SJCRH30 (cell line): ENCODE data around the gene GULP1. TPM values are rescaled to one million over a fixed set of nuclear protein-coding genes. Genes with fewer than 3 reads are reported as not detected.
"Not testable (repeated sequence)": the region's sequence is repeated elsewhere in the genome, so short reads cannot be mapped to it uniquely, and the experiment has no call there.

ENCODE experiments used
- DNase-seq, 2 experiments: peaks; one replicate each; pipeline ENCODE4 v3.0.0-alpha.2; 2015 to 2020
- H3K27ac ChIP-seq: fragments of 250-450 bp; sonication (Bioruptor Pico); 2 replicates; pipeline ENCODE4 v1.5.1; 2020; ENCODE audit warnings: mild to moderate bottlenecking, moderate library complexity
- H3K27me3 ChIP-seq: fragments of 250-450 bp; sonication (Bioruptor Pico); 2 replicates; pipeline ENCODE4 v1.5.1; 2020; ENCODE audit warnings: mild to moderate bottlenecking, moderate library complexity
- H3K36me3 ChIP-seq: fragments of 250-450 bp; sonication (Bioruptor Pico); 2 replicates; pipeline ENCODE4 v1.5.1; 2020; ENCODE audit warnings: mild to moderate bottlenecking, moderate library complexity
- H3K4me1 ChIP-seq: fragments of 250-450 bp; sonication (Bioruptor Pico); 2 replicates; pipeline ENCODE4 v1.5.1; 2020; ENCODE audit warnings: mild to moderate bottlenecking, moderate library complexity
- H3K4me3 ChIP-seq: fragments of 250-450 bp; sonication (Bioruptor Pico); 2 replicates; pipeline ENCODE4 v1.5.1; 2020; ENCODE audit warnings: mild to moderate bottlenecking, moderate library complexity
- H3K9me3 ChIP-seq: fragments of 250-450 bp; sonication (Bioruptor Pico); replicated peaks from 2 replicates; pipeline ENCODE4 v1.5.1; 2020; ENCODE audit warnings: mild to moderate bottlenecking, moderate library complexity
- total RNA-seq: library from RNA; depleted of rRNA; stranded (reverse); fragments of >200 nt; shearing (Covaris generic); gene quantifications from 2 replicates; pipeline ENCODE4 v1.2.3, GENCODE V29; 2014

GULP1 gene
- total RNA-seq, 1 experiment from 2014 or later, result 90.0 TPM

DNA sequence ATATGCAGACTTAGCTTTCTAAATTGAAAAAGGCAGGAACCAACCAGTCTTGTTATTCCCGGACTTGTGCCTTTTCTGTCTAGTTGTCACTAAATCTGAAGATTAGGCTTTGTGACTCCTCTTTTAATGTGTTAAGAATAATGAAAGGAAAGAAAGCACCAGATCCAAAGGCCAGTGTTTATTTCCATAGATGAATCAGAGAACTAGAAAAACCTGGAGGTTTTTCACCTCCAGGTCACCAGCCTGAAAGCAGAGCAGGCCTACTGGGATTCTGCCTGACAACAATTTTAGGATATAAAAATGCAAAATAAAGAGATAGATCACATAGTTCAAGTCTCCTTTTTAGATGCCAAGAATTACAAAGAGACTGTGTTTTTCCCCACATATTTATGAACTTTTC lies 160.4 kb downstream of the GULP1 start:
- Histone ChIP-seq H3K4me1 (no peaks in the 10 kb centered on the region), H3K27me3 (no peaks in the 10 kb centered on the region), H3K27ac (no peak overlapping the region), H3K4me3 (no peak overlapping the region), H3K36me3 (peaks cover 2% of the 10 kb centered on the region; the same call in 1 of the 2 replicates), H3K9me3 (peaks cover 3% of the 10 kb centered on the region)
- DNase-seq, result no peak

- H3K27ac ChIP-seq, result no peak overlapping the region
Measured at GRCh38 chr2:188456114-188456909, 164.6 kb downstream of the GULP1 start.

GRCh38 chr2:188459061-188459460 lies 167.4 kb downstream of the GULP1 start:
- Histone ChIP-seq H3K36me3 (0 out of 2 replicates have a peak, but pooled peaks cover 3% of the 10 kb centered on the region), H3K4me3 (no peak overlapping the region), H3K9me3 (peaks cover 15% of the 10 kb centered on the region; the same call in 1 of the 2 replicates), H3K4me1 (no peaks in the 10 kb centered on the region), H3K27me3 (no peaks in the 10 kb centered on the region), H3K27ac (no peak overlapping the region)
- DNase-seq, result no peak

More at GRCh38 chr2:188456114-188456909, 164.6 kb downstream of the GULP1 start:
- DNase-seq, result peak; percentile 33 to 54
- Histone ChIP-seq H3K9me3 (peaks cover 7% of the 10 kb centered on the region), H3K27me3 (no peaks in the 10 kb centered on the region), H3K4me1 (no peaks in the 10 kb centered on the region), H3K36me3 (peaks cover 2% of the 10 kb centered on the region; the same call in 1 of the 2 replicates), H3K4me3 (no peak overlapping the region)

DNA sequence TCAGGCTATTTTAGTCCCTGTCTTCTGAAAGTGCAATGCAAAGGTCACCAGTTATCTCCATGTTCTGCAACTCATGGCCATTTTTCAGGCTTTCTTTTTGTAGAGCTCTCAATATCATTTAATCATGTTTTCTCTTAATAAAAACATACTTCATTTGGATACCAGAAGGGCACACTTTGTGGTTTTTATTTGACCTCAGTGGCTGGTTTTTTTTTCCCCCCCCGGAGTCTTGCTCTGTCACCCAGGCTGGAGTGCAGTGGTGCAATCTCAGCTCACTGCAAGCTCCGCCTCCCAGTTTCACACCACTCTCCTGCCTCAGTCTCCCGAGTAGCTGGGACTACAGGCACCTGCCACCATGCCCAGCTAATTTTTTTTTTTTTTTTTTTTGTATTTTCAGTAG lies 174.4 kb downstream of the GULP1 start:
- not testable (repeated sequence) for H3K27ac ChIP-seq, H3K4me1 ChIP-seq, H3K36me3 ChIP-seq, H3K4me3 ChIP-seq, DNase-seq, H3K27me3 ChIP-seq
- H3K9me3 ChIP-seq, result peaks cover 18% of the 10 kb centered on the region

DNA sequence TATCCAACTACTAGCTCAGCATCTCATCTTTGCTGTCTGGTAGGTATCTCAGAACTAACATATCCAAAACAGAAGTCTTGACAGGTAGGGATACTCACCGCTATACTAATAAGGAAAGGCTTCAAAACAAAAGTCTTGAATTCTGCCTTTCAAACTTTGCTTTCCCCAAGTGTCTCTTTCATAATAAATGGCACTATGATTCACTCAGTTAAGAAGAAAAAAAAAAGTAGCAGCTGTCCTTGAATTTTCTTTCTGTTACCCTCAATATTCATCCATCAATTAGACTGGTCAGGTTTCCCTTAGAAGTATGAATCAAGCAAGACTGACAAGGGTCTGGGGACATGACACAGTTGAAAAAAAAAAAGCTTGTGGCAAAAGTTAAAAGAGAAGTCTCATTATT lies 175.1 kb downstream of the GULP1 start:
- Histone ChIP-seq H3K27ac (no peak overlapping the region), H3K36me3 (0 out of 2 replicates have a peak, but pooled peaks cover 3% of the 10 kb centered on the region), H3K27me3 (no peaks in the 10 kb centered on the region), H3K4me1 (no peaks in the 10 kb centered on the region), H3K4me3 (no peak overlapping the region), H3K9me3 (peaks cover 14% of the 10 kb centered on the region)
- no peak for DNase-seq

DNA sequence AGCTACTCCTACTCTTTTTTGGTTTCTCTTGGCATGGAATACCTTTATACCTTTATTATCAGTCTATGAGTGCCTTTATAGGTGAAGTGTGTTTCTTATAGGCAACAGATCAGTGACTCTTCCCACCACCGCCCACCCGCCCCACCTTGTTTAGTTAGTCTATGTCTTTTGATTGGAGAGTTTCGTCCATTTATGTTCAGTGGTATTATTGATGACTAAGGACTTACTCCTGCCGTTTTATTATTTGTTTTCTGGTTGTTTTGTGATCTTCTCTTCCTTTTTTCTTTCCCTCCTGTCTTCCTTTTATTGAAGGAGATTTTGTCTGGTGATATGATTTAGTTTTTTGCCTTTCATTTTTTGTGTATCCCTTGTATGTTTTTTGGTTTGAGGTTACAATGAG lies 179.5 kb downstream of the GULP1 start:
- Histone ChIP-seq H3K27ac (no peak overlapping the region), H3K4me3 (no peak overlapping the region), H3K9me3 (peaks cover 6% of the 10 kb centered on the region), H3K4me1 (peaks cover 7% of the 10 kb centered on the region), H3K36me3 (no peaks in the 10 kb centered on the region), H3K27me3 (no peaks in the 10 kb centered on the region)
- DNase-seq, result no peak

DNA sequence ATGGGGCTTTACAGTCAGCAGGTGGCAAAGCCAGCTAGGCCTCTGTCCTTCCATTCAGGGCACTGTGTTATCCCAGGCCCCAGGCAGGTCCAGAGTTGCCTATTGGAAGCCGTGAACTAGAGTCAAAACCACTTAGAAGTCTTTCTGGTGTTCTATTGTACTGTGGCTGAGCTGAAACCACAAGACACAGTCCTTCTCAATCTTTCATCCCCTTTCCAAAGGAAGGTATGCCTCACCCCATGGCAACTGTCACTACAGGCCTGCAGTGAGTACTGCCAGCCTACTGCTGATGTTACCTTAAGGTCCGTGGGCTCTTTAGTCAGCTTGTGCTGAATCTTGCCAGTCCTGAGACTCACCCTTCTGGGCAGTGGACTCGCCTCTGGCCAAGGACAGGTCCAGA lies 181.6 kb downstream of the GULP1 start:
- Histone ChIP-seq H3K4me3 (no peak overlapping the region), H3K36me3 (no peaks in the 10 kb centered on the region), H3K27me3 (no peaks in the 10 kb centered on the region), H3K27ac (no peak overlapping the region), H3K9me3 (peaks cover 6% of the 10 kb centered on the region), H3K4me1 (peaks cover 15% of the 10 kb centered on the region)
- peak in 1 of 2 experiments; percentile 34 for DNase-seq

DNA sequence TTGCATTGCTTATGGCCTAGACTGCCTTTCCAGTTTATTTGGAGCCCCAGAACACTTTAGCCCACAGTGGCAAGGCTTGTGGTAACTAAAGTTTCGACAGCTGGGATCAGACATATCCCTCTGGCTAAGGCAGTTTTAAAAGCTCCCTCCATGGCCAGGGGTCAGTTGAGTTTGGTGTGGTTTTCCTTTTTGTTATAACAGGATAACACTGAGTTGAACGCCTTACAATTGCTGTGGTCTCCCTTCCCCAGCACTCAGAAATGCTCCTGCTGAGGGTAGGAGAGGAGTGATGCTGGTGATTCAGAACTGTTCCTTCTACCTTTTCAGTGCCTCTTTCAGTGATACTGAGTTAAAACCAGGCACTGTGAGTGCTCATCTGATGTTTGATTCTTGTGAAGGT lies 182.6 kb downstream of the GULP1 start:
- H3K9me3 ChIP-seq, result peaks cover 6% of the 10 kb centered on the region
- DNase-seq, result peak; percentile 31 to 56
- H3K27me3 ChIP-seq, result no peaks in the 10 kb centered on the region

DNA sequence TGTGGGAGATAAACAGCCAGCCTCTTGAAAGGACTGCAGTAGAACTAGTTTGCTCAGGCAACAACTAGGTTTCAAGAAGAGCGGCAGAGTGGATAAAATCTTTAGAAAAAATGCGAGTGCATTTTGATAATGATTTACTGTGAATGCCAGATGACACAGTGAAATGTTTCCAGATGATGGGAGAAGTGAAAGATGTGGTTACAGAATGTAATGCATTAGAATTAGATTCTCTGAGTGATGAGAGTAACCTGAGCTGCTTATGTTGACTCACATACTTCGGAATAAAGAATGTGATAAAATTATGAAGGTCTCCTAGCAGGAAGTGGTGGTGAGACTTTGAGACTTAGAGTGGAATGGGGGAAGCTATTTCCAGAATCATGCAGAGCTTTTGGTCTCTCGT lies 184.3 kb downstream of the GULP1 start:
- no peak overlapping the region; the same call in 1 of the 2 replicates for H3K27ac ChIP-seq
- H3K27me3 ChIP-seq, result no peaks in the 10 kb centered on the region
- H3K9me3 ChIP-seq, result no peaks in the 10 kb centered on the region
- DNase-seq, result peak in 1 of 2 experiments; percentile 72
- peaks cover 15% of the 10 kb centered on the region for H3K4me1 ChIP-seq
- no peak overlapping the region for H3K4me3 ChIP-seq
- H3K36me3 ChIP-seq, result no peaks in the 10 kb centered on the region

More for the DNA sequence above, 182.6 kb downstream of the GULP1 start:
- H3K27ac ChIP-seq, result no peak overlapping the region
- H3K4me3 ChIP-seq, result no peak overlapping the region
- H3K4me1 ChIP-seq, result peaks cover 15% of the 10 kb centered on the region
- no peaks in the 10 kb centered on the region for H3K36me3 ChIP-seq

DNA sequence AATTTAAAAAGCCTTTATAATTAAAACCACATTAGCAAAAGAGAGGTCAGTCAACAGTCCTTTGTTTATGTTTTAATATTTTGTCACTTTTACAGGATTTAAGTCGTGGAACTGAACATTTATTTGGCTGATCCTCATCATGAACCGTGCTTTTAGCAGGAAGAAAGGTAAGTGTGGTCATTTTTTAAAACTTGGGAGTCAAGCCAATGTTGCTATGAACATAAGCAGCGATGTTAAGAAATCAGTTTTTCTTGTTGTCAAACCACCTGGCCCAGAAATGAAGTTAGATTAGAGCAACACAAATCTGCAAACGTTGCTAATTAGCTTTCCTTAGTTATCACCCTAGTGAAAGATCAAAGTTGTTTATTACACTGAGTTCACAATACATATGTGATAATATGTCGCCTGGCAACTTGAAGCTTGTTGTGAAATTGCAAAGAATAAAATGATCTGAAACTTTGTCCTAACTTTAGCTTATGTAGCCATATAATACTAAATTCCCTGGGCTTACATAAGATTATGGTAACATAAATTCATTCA lies 186.0 kb downstream of the GULP1 start:
- H3K4me1 ChIP-seq, result peaks cover 15% of the 10 kb centered on the region
- DNase-seq, result no peak
- no peaks in the 10 kb centered on the region for H3K36me3 ChIP-seq
- H3K9me3 ChIP-seq, result no peaks in the 10 kb centered on the region
- no peak overlapping the region for H3K4me3 ChIP-seq
- no peak overlapping the region for H3K27ac ChIP-seq
- no peaks in the 10 kb centered on the region for H3K27me3 ChIP-seq

DNA sequence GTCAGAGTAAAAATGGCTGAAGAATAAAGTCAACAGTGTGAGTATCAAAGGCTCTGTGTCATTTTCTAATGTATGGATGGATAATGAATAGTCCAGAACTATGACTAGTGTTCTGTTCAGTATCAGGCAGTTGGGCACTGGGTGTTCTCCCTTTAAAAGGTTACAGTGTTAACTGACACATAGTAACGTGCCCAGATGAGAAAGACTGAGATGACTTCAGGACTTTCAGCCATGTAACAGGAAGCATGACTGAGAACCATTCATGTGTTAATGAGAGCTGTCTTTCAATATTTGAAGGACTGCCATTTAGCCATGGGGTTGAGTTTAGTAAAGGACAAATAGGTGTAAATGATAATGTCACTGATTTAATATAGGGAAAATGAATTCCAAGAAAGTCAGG lies 187.1 kb downstream of the GULP1 start:
- H3K9me3 ChIP-seq, result no peaks in the 10 kb centered on the region
- H3K27me3 ChIP-seq, result no peaks in the 10 kb centered on the region
- 0 out of 2 replicates have a peak, but pooled peaks cover 2% of the 10 kb centered on the region for H3K36me3 ChIP-seq
- DNase-seq, result no peak
- no peak overlapping the region for H3K27ac ChIP-seq
- H3K4me3 ChIP-seq, result no peak overlapping the region
- H3K4me1 ChIP-seq, result peaks cover 15% of the 10 kb centered on the region

DNA sequence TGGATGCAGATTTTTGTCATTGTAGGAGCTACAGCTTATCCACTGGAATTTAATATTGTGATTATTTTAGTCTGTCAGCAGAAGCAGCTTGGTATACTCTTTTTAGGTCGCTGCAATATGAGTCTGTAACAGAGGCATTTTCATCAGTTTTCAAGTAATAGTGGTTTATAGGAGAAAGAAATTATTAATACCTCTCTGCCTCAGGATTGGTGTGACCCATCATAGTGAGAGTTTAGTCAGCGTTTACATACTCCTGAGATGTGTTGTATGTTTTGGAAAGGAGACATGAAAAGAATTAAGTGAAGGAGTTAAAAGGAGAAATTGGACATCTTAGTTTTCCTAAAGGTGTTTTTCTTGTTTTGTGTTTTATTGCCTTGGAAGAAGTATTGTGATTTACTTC lies 189.8 kb downstream of the GULP1 start:
- H3K27ac ChIP-seq, result no peak overlapping the region
- no peaks in the 10 kb centered on the region for H3K27me3 ChIP-seq
- peaks cover 4% of the 10 kb centered on the region for H3K4me1 ChIP-seq
- H3K4me3 ChIP-seq, result no peak overlapping the region
- H3K9me3 ChIP-seq, result no peaks in the 10 kb centered on the region
- no peak for DNase-seq
- H3K36me3 ChIP-seq, result 0 out of 2 replicates have a peak, but pooled peaks cover 2% of the 10 kb centered on the region

- Histone ChIP-seq H3K27ac (no peak overlapping the region), H3K36me3 (0 out of 2 replicates have a peak, but pooled peaks cover 4% of the 10 kb centered on the region), H3K4me1 (no peaks in the 10 kb centered on the region), H3K4me3 (no peak overlapping the region), H3K27me3 (no peaks in the 10 kb centered on the region), H3K9me3 (no peaks in the 10 kb centered on the region)
- no peak for DNase-seq
Measured at GRCh38 chr2:188485496-188485895, 193.8 kb downstream of the GULP1 start.

DNA sequence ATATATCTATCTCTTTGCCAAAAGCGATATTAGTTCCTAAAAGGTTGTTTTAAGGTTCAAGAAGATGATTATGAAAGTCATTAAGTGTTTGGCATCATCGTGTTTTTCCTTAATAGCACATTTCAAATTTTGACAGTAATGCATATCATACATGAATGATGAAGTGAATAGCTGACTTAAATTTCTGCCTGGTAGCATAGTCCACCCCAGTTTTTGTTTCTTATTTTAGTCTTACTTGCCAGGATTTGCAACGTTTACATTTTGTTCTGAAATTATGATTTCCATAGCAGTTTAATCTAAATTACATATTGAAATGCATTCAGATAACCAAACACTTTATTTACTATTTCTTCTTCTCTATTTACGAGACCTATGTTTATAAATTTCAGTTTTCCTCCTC lies 201.1 kb downstream of the GULP1 start:
- H3K9me3 ChIP-seq, result no peaks in the 10 kb centered on the region
- H3K4me1 ChIP-seq, result peaks cover 23% of the 10 kb centered on the region
- 0 out of 2 replicates have a peak, but pooled peaks cover 2% of the 10 kb centered on the region for H3K36me3 ChIP-seq
- DNase-seq, result no peak
- no peak overlapping the region for H3K4me3 ChIP-seq
- H3K27ac ChIP-seq, result no peak overlapping the region
- H3K27me3 ChIP-seq, result no peaks in the 10 kb centered on the region

GRCh38 chr2:188494906-188495305 lies 203.2 kb downstream of the GULP1 start:
- Histone ChIP-seq H3K27ac (no peak overlapping the region), H3K36me3 (no peaks in the 10 kb centered on the region), H3K4me1 (peaks cover 27% of the 10 kb centered on the region), H3K27me3 (no peaks in the 10 kb centered on the region), H3K4me3 (no peak overlapping the region), H3K9me3 (no peaks in the 10 kb centered on the region)
- DNase-seq, result no peak
